SH-SY5Y (cell line): Measurements from ENCODE around the gene AFF1.

ENCODE experiments used
- GATA2 ChIP-seq: IDR thresholded peaks from 2 replicates; pipeline ENCODE4 v1.6.1; 2011; ENCODE audit warnings: mild to moderate bottlenecking, low read depth, low read length
- GATA3 ChIP-seq: IDR thresholded peaks from 2 replicates; pipeline ENCODE4 v1.6.1; 2011; ENCODE audit warnings: low read depth, mild to moderate bottlenecking, low read length, moderate library complexity

DNA sequence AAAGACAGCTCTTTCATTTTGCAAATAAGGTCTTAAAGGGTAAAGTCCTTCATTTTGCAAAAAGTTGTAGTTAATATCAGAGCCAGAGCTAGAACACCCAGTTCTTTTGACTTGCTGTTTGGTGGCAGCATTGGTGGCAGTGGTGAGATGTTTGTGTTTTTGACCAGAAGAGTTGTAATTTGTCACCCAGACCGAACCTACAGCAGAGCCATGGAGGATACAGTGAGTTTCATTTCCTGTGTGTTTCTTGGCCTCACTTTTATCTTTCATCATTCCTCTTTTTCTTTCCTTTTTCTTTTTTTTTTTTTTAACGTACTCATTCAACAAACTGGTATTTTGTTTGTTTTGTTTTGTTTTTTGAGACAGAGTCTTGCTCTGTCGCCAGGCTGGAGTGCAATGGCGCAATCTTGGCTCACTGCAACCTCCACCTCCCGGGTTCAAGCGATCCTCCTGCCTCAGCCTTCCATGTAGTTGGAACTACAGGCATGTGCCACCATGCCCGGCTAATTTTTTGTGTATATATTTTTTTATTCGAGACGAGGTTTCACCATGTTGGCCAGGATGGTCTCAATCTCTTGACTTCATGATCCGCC lies 116.4 kb downstream of the AFF1 start:
- TF ChIP-seq GATA2 (no peak), GATA3 (no peak)
